HG02943 (cell line): ENCODE results near the gene OLAH.
"Not testable (repeated sequence)": the region's sequence is repeated elsewhere in the genome, so short reads cannot be mapped to it uniquely, and the experiment has no call there.

Experiments
- ATAC-seq: cut with Tn5 transposase; IDR thresholded peaks from one replicate; pipeline ENCODE4 v1.9.1; 2021; ENCODE audit warnings: mild to moderate bottlenecking, low read depth, moderate library complexity; ENCODE audit not compliant: unreplicated experiment

OLAH gene

DNA sequence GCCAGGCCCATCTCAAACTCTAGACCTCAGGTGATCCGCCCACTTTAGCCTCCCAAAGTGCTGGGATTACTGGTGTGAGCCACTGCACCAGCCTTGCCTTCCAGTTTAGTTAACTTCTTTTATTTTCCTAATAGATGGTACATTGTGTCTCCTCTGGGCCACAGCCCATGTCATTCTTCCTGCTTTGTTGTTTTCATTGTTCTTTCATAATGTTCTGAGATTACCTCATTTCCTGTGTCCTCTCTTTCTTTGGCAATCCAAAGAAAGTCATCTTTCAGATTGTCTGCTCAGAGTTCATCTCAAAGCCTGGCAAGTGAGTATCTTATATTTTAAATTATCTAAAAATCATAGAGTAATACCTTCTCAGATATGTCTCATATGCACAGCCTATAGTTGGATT lies at the start of gene OLAH:
TSS of gene OLAH (plus strand) at position 270 of the 400 bp plus-strand sequence. CDS start 3,346 bp downstream, outside the sequence.
- ATAC-seq: no peak

GRCh38 chr10:14995964-14996565 lies 47.7 kb upstream of the OLAH start:
- no peak for ATAC-seq

DNA sequence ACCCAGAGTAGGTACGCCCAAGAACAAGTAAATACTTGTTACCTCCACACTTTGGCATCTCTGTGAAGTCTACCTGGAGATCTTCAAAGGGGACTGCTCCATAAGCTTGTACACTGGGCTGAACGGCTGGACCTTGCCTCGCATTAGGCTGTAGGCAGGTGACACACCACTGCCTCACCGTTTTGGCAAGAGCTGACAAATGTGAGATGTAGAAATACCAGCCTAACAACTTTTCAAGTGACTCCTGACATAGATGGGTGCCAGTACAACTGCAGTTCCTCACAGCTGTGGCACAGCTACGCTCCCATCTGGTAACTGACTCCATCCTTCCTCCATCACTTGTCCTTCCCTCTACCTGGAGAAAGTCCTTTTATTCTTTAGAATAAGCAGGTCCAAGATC lies 30.2 kb upstream of the OLAH start:
- ATAC-seq: not testable (repeated sequence)

GRCh38 chr10:15015451-15015850 lies 28.3 kb upstream of the OLAH start:
- no peak for ATAC-seq

- not testable (repeated sequence) for ATAC-seq
Measured at GRCh38 chr10:15020966-15021365, 22.8 kb upstream of the OLAH start.

GRCh38 chr10:15023079-15023478 lies 20.7 kb upstream of the OLAH start:
- not testable (repeated sequence) for ATAC-seq

DNA sequence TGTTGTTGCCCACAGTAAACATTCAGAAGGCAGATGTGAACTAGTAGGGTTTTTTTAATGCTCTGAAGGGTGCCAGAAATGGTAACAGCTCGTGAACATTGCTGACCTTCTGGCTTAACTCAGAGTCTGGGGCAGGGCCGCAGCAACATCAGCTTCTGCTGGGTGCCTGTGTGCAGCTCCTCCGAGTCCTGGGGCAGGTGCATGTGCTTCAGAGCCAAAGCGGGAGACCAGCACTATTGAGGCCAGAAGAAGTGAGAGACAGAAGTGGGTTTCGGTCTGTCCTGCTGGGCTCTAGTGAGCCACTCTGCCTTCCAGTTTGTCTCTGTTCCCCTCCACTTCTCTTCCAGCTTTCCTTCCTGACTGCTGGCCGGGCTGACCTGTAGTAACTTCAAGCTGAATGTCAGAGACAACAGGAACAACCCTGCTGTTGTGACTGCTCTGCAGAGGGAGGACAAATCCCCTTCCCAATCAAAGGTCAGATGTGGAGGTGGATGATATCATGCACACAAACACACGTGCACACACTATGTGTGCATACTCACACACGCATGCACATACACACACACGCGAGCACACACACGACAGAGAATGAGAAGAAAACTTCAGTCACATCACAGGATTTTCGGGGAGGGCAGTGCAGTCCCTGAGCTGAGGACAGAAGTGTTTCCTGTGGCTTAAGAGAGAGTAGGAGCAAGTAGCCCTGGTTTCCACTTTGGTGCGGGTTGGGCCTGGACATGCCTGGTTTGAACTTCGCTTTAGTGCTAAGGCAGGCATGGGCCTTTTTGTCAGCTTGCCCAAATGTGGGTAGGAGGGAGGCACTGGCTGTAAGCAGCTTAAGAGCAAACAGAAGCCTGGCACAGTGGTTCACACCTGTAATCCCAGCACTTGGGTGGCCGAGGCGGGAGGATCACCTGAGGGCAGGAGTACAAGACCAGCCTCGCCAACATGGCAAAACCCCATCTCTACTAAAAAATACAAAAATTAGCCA lies 19.4 kb upstream of the OLAH start:
- not testable (repeated sequence) for ATAC-seq

DNA sequence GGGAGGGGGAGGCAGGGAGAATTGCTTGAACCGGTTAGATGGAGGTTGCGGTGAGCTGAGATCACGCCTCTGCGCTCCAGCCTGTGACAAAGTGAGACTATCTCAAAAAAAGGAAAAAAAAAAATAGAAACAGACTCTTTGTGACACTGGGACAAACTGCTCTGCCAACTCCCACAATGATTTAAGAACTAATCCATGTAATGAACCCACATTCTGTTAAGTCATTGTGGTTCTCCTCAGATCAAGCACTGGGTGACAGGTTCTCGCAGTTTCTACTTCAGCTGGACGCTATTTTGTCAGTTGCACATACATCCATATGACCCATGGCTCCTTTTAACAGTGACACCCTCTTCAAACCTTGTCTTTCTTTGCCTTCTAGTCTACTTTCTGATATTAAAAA lies 18.7 kb upstream of the OLAH start:
- not testable (repeated sequence) for ATAC-seq

- ATAC-seq: no peak
Measured at GRCh38 chr10:15027741-15028140, 16.0 kb upstream of the OLAH start.

DNA sequence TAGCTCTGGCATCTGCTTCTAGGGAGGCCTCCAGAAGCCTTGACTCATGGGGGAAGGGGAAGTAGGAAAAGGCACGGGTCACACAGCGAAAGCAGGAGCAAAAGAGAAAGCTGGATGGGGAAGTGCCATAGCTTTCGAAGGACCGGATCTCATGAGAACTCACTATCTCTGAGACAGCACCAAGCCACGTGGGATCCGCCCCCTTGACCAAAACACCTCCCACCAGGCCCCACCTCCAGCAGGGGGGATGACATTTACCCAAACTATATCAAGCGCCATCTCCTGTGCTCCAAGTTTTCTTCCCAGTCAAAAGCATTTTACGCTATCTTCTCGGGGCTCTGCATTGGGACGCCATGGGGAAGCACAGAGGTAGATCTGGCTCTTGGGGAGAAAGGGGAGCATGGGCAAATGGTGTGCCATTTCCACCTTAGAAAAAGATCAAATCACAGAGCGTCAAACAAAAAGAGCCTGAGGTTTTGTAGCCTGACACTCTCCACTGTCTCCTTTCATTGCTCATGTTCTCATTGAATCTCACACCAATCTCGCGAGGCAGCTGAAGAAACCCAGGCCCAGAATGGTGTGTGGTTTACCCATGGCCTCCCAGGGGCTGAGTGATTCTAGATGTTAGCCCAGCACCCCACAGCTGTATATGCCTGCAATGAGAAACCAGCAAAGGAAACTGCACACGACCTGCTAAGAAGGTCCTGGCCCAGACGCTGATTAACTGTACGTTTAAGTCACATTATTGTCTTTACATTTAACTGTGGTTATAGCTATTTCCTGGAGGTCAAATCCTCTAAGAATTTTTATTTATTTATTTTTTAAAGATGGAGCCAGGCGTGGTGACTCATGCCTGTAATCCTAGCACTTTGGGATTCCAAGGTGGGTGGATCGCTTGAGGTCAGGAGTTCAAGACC lies 8.1 kb upstream of the OLAH start:
- no peak for ATAC-seq

GRCh38 chr10:15037691-15038090 lies 6.1 kb upstream of the OLAH start:
- ATAC-seq: no peak

DNA sequence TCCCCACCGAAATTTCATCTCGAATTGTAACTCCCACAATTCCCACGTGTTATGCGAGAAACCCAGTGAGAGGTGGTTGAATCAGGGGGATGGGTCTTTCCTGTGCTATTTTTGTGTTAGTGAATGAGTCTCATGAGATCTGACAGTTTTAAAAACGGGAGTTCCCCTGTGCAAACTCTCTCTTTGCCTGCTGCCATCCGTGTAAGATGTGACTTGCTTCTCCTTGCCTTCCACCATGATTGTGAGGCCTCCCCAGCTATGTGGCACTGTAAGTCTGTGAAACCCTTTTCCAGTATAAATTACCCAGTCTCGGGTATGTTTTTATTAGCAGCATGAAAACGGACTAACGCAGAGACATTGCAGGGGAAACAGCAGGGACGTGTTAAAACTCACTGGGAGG lies 5.3 kb upstream of the OLAH start:
- ATAC-seq: no peak

GRCh38 chr10:15045380-15045779 lies 1.6 kb downstream of the OLAH start:
- no peak for ATAC-seq

DNA sequence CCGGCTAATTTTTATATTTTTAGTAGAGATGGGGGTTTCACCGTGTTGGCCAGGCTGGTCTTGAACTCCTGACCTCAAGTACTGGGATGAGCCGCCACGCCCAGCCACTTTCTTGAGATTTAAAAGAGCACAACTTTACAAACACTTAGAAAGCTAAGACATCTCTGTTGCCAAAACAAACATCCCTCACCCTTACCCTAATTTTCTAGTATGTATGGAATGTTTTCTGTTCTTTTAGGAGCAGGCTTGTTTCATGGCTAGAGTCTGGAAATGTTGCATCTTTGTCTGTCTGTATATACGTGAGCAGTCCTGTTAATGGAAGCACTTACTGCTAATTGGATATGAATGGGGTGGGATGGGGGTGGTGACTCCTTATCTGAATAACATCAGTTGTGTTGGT lies 2.9 kb downstream of the OLAH start:
- no peak for ATAC-seq

DNA sequence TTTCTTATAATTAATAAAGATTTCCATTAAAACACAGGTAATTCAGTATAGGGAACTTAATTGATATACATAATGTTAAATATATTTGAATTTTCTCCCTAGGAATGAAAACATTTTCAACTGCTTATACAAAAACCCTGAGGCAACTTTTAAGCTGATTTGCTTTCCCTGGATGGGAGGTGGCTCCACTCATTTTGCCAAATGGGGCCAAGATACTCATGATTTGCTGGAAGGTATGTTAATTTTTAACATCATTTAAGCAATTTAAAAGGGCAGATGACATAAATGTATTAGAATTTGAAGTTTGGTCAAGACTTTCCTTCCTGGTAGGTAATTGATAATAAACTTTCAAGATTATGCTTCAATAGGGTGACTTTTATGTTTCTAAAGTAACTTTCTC lies 5.8 kb downstream of the OLAH start:
- ATAC-seq: no peak

DNA sequence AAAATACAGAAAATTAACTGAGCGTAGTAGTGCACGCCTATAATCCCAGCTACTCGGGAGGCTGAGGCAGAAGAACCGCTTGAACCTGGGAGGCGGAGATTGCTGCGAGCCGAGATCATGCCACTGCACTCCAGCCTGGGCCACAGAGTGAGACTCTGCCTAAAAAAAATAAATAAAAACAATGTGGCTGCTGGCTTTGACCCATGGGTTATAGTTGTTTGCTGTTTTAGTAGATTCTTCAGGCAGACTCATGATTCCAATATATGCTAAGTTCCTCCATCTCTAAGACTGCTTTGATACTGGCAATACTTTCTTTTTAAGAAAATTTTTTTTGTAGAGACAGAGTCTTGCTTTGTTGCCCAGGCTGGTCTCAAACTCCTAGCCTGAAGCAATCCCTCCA lies 8.4 kb downstream of the OLAH start:
- no peak for ATAC-seq

- ATAC-seq: no peak
Measured at GRCh38 chr10:15053061-15053460, 9.3 kb downstream of the OLAH start.

DNA sequence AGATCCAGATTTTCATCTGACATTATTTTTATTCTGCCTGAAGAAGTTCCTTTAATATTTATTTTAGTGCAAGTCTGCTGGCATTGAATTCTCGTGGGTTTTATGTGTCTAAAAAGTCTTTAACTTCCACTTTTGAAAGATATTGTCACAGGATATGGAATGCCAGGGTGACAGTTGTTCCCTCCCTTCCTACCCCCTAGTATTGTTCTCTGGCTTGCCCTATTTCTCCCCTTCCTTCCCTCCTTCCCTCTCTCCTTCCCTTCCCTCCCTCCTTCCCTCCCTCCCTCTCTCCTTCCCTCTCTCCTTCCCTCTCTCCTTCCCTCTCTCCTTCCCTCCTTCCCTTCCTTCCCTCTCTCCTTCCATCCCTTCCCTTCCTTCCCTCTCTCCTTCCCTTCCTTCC lies 14.9 kb downstream of the OLAH start:
- ATAC-seq: no peak

DNA sequence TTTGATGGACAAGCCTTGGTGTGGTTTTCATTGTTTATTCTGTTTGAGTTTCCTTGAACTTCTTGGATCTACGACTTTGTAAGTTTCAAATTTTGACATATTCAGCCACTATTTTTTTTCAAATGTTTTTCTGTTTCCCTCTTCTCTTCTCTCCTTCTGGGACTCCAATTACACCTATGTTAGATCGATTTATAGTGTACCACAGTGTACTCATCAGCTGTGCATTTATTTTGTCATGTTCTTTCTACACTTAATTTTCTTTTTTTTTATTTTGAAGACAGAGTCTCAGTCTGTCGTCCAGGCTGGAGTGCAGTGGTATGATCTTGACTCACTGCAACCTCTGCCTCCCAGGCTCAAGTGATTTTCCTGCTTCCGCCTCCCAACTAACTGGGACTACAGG lies 16.2 kb downstream of the OLAH start:
- ATAC-seq: no peak

- ATAC-seq: no peak
Measured at GRCh38 chr10:15060638-15061037, 16.9 kb downstream of the OLAH start.

- no peak for ATAC-seq
Measured at GRCh38 chr10:15067154-15067553, 23.4 kb downstream of the OLAH start.
